Measurements from ENCODE around the gene SECISBP2. TPM values are rescaled to one million over a fixed set of nuclear protein-coding genes. Genes with fewer than 3 reads are reported as not detected.

Gene SECISBP2
- polyA plus RNA-seq, 2 of the 4 experiments (the other 2 are of a cell fraction): 16.3 to 43.4 TPM

GRCh38 chr9:89310475-89311345 lies 7.6 kb upstream of the SECISBP2 start, which contains the start of gene CKS2 (continued):
- TF ChIP-seq RAD21 (conservative IDR thresholded peaks at IDR 0.05 in 1 of 2, IDR thresholded peaks at IDR 0.05 in 1 of 2): no peak

GRCh38 chr9:89311346-89312221 lies 6.7 kb upstream of the SECISBP2 start:
- FAIRE-seq (no peak), ATAC-seq (peak; percentile 26 to 44), DNase-seq (ENCODE audit: low read depth in 1 of 2, low spot score in 1 of 2) (no peak)
- CTCF ChIA-PET: interaction anchor here (1.2 kb wide), 1 partner anchor 237 kb away, joined by 3 read pairs; no protein-coding TSS in a partner anchor
- H3K27ac ChIP-seq: peak overlapping the region; percentile 95 to 97
- peak overlapping the region; percentile 96 for H3K4me2 ChIP-seq
- POLR2A ChIA-PET: no interaction called here
- WGBS (ENCODE audit: missing lambda C conversion rate): 1% methylated on average over 27 of the region's 54 CpGs
- no peaks in the 10 kb centered on the region for H3K9me3 ChIP-seq
- peaks cover 38% of the 10 kb centered on the region for H3K4me1 ChIP-seq
- peak overlapping the region; percentile 98 for H3K4me3 ChIP-seq
- TF ChIP-seq RNF2 (IDR thresholded peaks at IDR 0.05; ENCODE audit: borderline replicate concordance, low read depth): no peak
- TF ChIP-seq CBX2 (IDR thresholded peaks at IDR 0.05; ENCODE audit: borderline replicate concordance, low read depth): no peak
- no peak for TF ChIP-seq EHF (CRISPR knock-in tag; IDR thresholded peaks at IDR 0.05)
- TF ChIP-seq NR3C1 (IDR thresholded peaks at IDR 0.05): no peak
- TF ChIP-seq TP53 (CRISPR knock-in tag; IDR thresholded peaks at IDR 0.05): 0 out of 2 replicates have a peak, but pooled peaks have one; percentile 65
- no peak for TF ChIP-seq ZFP36 (IDR thresholded peaks at IDR 0.05; ENCODE audit: borderline replicate concordance, partially characterized antibody)
- TF ChIP-seq POLR2AphosphoS2 (conservative IDR thresholded peaks at IDR 0.05; ENCODE audit: low read length): no peak
- TF ChIP-seq BCL3 (IDR thresholded peaks at IDR 0.05): no peak; the same call in 2 of the 3 replicates
- TF ChIP-seq ELK1 (IDR thresholded peaks at IDR 0.05; ENCODE audit: low read depth, low read length): no peak
- TF ChIP-seq CHD4 (IDR thresholded peaks at IDR 0.05; ENCODE audit: borderline replicate concordance): no peak
- TF ChIP-seq USF2 (IDR thresholded peaks at IDR 0.05): no peak
- TF ChIP-seq PBX3 (IDR thresholded peaks at IDR 0.05): no peak
- no peak for TF ChIP-seq MYC (IDR thresholded peaks at IDR 0.05; ENCODE audit: borderline replicate concordance, low read length)
- no peak for TF ChIP-seq HOXB13 (CRISPR knock-in tag; IDR thresholded peaks at IDR 0.05; ENCODE audit: low read depth)
- peak; percentile 71; the same call in 1 of the 2 replicates for TF ChIP-seq HOXA7 (CRISPR knock-in tag; IDR thresholded peaks at IDR 0.05)
- no peak for TF ChIP-seq NFE2L2 (conservative IDR thresholded peaks at IDR 0.05; ENCODE audit: low read length)
- no peak for TF ChIP-seq ZNF302 (CRISPR knock-in tag; IDR thresholded peaks at IDR 0.05)
- no peak for TF ChIP-seq POLR2A (IDR thresholded peaks at IDR 0.05; ENCODE audit: low read length)
- no peak for TF ChIP-seq CHD2 (IDR thresholded peaks at IDR 0.05; ENCODE audit: low read length, partially characterized antibody)
- no peak for TF ChIP-seq FOXS1 (CRISPR knock-in tag; IDR thresholded peaks at IDR 0.05)
- no peak for TF ChIP-seq RAD21 (conservative IDR thresholded peaks at IDR 0.05 in 1 of 2, IDR thresholded peaks at IDR 0.05 in 1 of 2)
- no peak for TF ChIP-seq EHMT2 (IDR thresholded peaks at IDR 0.05; ENCODE audit: low read depth)
- no peak for TF ChIP-seq KDM5A (IDR thresholded peaks at IDR 0.05)
- TF ChIP-seq RARB (CRISPR knock-in tag; IDR thresholded peaks at IDR 0.05): no peak; the same call in 1 of the 2 replicates
- no peak for TF ChIP-seq E2F6 (IDR thresholded peaks at IDR 0.05; ENCODE audit: borderline replicate concordance, low read depth)
- TF ChIP-seq RFX5 (IDR thresholded peaks at IDR 0.05): no peak
- no peak for TF ChIP-seq CTCF (IDR thresholded peaks at IDR 0.05)
- no peak for TF ChIP-seq JUN (IDR thresholded peaks at IDR 0.05)
- TF ChIP-seq SMC3 (IDR thresholded peaks at IDR 0.05): no peak
- no peak for TF ChIP-seq ZC3H11A (IDR thresholded peaks at IDR 0.05)
